HCT116 (cell line): Measurements from ENCODE around the gene BMP8B. TPM values are rescaled to one million over a fixed set of nuclear protein-coding genes. Genes with fewer than 3 reads are reported as not detected.
"Not testable (repeated sequence)": the region's sequence is repeated elsewhere in the genome, so short reads cannot be mapped to it uniquely, and the experiment has no call there.

Experiments
- ATAC-seq: fragments of 200-7000 bp; cut with Tn5 transposase; 2 replicates; pipeline ENCODE4 v1.9.1; 2020; ENCODE audit warnings: mild to moderate bottlenecking, moderate library complexity
- BruUV-seq: library from RNA; stranded (reverse); fragments of 400-500 nt; replicated peaks from 2 replicates; lab custom pipeline; 2021; lab: Mats Ljungman, UMichigan
- CTCF ChIA-PET: fragments of 300-600 bp; sonication (Branson Sonifier 250); formaldehyde crosslinking; loops from one replicate; lab custom pipeline; 2021; ENCODE audit warnings: antibody characterized with exemption; lab: Charles Lee
- POLR2A ChIA-PET: fragments of 300-600, 350-600 bp; sonication (Branson Sonifier 250); formaldehyde crosslinking; loops from one replicate; lab custom pipeline; 2021; ENCODE audit warnings: antibody characterized with exemption; lab: Charles Lee
- RAD21 ChIA-PET, 2 experiments: fragments of 300-600 bp; sonication (Branson Sonifier 250); formaldehyde crosslinking; loops; one replicate each; lab custom pipeline; 2023; ENCODE audit warnings: low total read pairs in 2 of 2; ENCODE audit not compliant: uncharacterized antibody in 2 of 2, unreplicated experiment in 2 of 2, low non-redundant PET in 1 of 2; lab: Charles Lee
- DNase-seq: peaks from one replicate; pipeline ENCODE4 v3.0.0-alpha.2; 2010; ENCODE audit warnings: low read depth, low spot score
- H2AFZ ChIP-seq: fragments of 200-600 bp; shearing (Covaris generic), sonication (generic); 2 replicates; pipeline ENCODE4 v1.6.1; 2017; ENCODE audit warnings: low read depth, mixed run types, mixed read lengths, antibody characterized with exemption, low read length; ENCODE audit not compliant: poor library complexity, severe bottlenecking
- H3K27ac ChIP-seq: 2 replicates; pipeline ENCODE4 v1.5.1; 2012; ENCODE audit warnings: low read depth, low read length
- H3K27me3 ChIP-seq: fragments of 200-600 bp; sonication (generic); 2 replicates; pipeline ENCODE4 v1.6.1; 2016; ENCODE audit warnings: mixed run types, low read length, mixed read lengths; ENCODE audit not compliant: insufficient read depth
- H3K36me3 ChIP-seq, 2 experiments: fragments of 200-500 bp in 1 of 2; fragments of 200-600 bp in 1 of 2; sonication (Bioruptor generic) in 1 of 2; sonication (generic) in 1 of 2; 2 replicates each; pipeline versions ENCODE4 v1.5.1 to v1.6.1; 2014 to 2016; ENCODE audit warnings: low read length in 2 of 2, inconsistent platforms in 1 of 2, mixed read lengths in 1 of 2, mixed run types in 1 of 2; ENCODE audit not compliant: insufficient read depth in 2 of 2, control insufficient read depth in 1 of 2
- H3K4me1 ChIP-seq, 2 experiments: fragments of 200-600 bp in 1 of 2; sonication (generic) in 1 of 2; 2 replicates each; pipeline versions ENCODE4 v1.5.1 to v1.6.1; 2012 to 2017; ENCODE audit warnings: low read length in 2 of 2, inconsistent platforms in 1 of 2, mild to moderate bottlenecking in 1 of 2, mixed read lengths in 1 of 2, mixed run types in 1 of 2, moderate library complexity in 1 of 2; ENCODE audit not compliant: insufficient read depth in 2 of 2, control insufficient read depth in 1 of 2
- H3K4me2 ChIP-seq: fragments of 200-600 bp; sonication (generic); 2 replicates; pipeline ENCODE4 v1.6.1; 2017; ENCODE audit warnings: mixed run types, low read length, mixed read lengths
- H3K4me3 ChIP-seq, 2 experiments: fragments of 200-600 bp in 1 of 2; sonication (generic) in 1 of 2; replicated peaks in 1 of 2; 2 replicates each; pipeline ENCODE4 v1.5.1; 2011 to 2016; ENCODE audit warnings: low read length in 2 of 2, control low read depth in 1 of 2, low read depth in 1 of 2, mild to moderate bottlenecking in 1 of 2, mixed read lengths in 1 of 2, mixed run types in 1 of 2
- H3K79me2 ChIP-seq: fragments of 200-600 bp; sonication (generic); 2 replicates; pipeline ENCODE4 v1.6.1; 2017; ENCODE audit warnings: mild to moderate bottlenecking, mixed run types, low read length, moderate library complexity, mixed read lengths; ENCODE audit not compliant: insufficient read depth
- H3K9ac ChIP-seq: fragments of 200-600 bp; sonication (generic); 2 replicates; pipeline ENCODE4 v1.6.1; 2016; ENCODE audit warnings: low read length, mixed read lengths
- H3K9me2 ChIP-seq: fragments of 200-600 bp; sonication (generic), shearing (Covaris generic); 2 replicates; pipeline ENCODE4 v1.6.1; 2017; ENCODE audit warnings: mixed run types, mild to moderate bottlenecking, moderate library complexity; ENCODE audit not compliant: insufficient read depth
- H3K9me3 ChIP-seq, 2 experiments: fragments of 200-500 bp in 1 of 2; fragments of 200-600 bp in 1 of 2; sonication (Bioruptor generic) in 1 of 2; sonication (generic) in 1 of 2; 2 replicates each; pipeline ENCODE4 v1.6.1; 2014 to 2017; ENCODE audit warnings: low read length in 2 of 2, mixed read lengths in 2 of 2, inconsistent platforms in 1 of 2, low read depth in 1 of 2, mild to moderate bottlenecking in 1 of 2, mixed run types in 1 of 2, moderate library complexity in 1 of 2; ENCODE audit not compliant: control insufficient read depth in 1 of 2, insufficient read depth in 1 of 2
- H4K20me1 ChIP-seq: fragments of 200-600 bp; sonication (generic), shearing (Covaris generic); 2 replicates; pipeline ENCODE4 v1.6.1; 2017; ENCODE audit warnings: mixed run types, mild to moderate bottlenecking, moderate library complexity; ENCODE audit not compliant: insufficient read depth
- CTCF ChIP-seq, 3 experiments: fragments of 200-600 bp in 1 of 3; sonication (generic) in 1 of 3; IDR thresholded peaks in 2 of 3; conservative IDR thresholded peaks in 1 of 3; 2 replicates each; pipeline ENCODE4 v1.5.1; 2012 to 2017; ENCODE audit warnings: low read depth in 2 of 3, low read length in 2 of 3, antibody characterized with exemption in 1 of 3, borderline replicate concordance in 1 of 3, control low read depth in 1 of 3, mild to moderate bottlenecking in 1 of 3, mixed read lengths in 1 of 3, mixed run types in 1 of 3, moderate library complexity in 1 of 3; ENCODE audit not compliant: insufficient read depth in 1 of 3
- FOSL1 ChIP-seq: IDR thresholded peaks from 2 replicates; pipeline ENCODE4 v1.6.1; 2012; ENCODE audit warnings: low read depth
- JUND ChIP-seq: IDR thresholded peaks from 2 replicates; pipeline ENCODE4 v1.6.1; 2012
- MAX ChIP-seq: IDR thresholded peaks from 2 replicates; pipeline ENCODE4 v1.6.1; 2012
- POLR2A ChIP-seq: IDR thresholded peaks from 2 replicates; pipeline ENCODE4 v1.7.0; 2011; ENCODE audit warnings: borderline replicate concordance; ENCODE audit not compliant: insufficient read depth, insufficient read length; ENCODE audit errors: extremely low read depth
- POLR2AphosphoS5 ChIP-seq: IDR thresholded peaks from 2 replicates; pipeline ENCODE4 v1.6.1; 2011; ENCODE audit warnings: mild to moderate bottlenecking, low read depth, low read length, moderate library complexity
- RAD21 ChIP-seq: IDR thresholded peaks from 2 replicates; pipeline ENCODE4 v1.6.1; 2012; ENCODE audit warnings: low read depth, mild to moderate bottlenecking
- SP1 ChIP-seq: IDR thresholded peaks from 2 replicates; pipeline ENCODE4 v1.6.1; 2012; ENCODE audit warnings: low read depth
- SRF ChIP-seq: IDR thresholded peaks from 2 replicates; pipeline ENCODE4 v1.6.1; 2012; ENCODE audit warnings: low read depth
- TCF7L2 ChIP-seq: IDR thresholded peaks from 2 replicates; pipeline ENCODE4 v1.7.0; 2011; ENCODE audit warnings: borderline replicate concordance, inconsistent platforms; ENCODE audit not compliant: insufficient read depth, insufficient read length; ENCODE audit errors: extremely low read depth
- ZFX ChIP-seq: fragments of 450-650 bp; IDR thresholded peaks from 2 replicates; pipeline ENCODE4 v1.6.1; 2017
- ZNF274 ChIP-seq: fragments of 200-500 bp; sonication (Bioruptor generic); IDR thresholded peaks from 2 replicates; pipeline ENCODE4 v1.6.1; 2014; ENCODE audit warnings: mild to moderate bottlenecking, low read depth, low read length, inconsistent platforms
- intact Hi-C: fragments of 100-400 bp; cut with micrococcal nuclease; formaldehyde crosslinking; loops from 2 replicates; pipeline ENCODE4 v1.10.0; 2022
- total RNA-seq: library from RNA; stranded (reverse); gene quantifications from one replicate; pipeline ENCODE4 v1.2.1, GENCODE V29; 2021; ENCODE audit not compliant: unreplicated experiment
- TF ChIP-seq, protein P1 (sequence below): IDR thresholded peaks from 2 replicates; pipeline ENCODE4 v1.6.1; 2012; ENCODE audit warnings: low read depth
- TF ChIP-seq, protein P2 (sequence below): IDR thresholded peaks from 2 replicates; pipeline ENCODE4 v1.6.1; 2011; ENCODE audit warnings: mild to moderate bottlenecking, low read length, moderate library complexity; ENCODE audit not compliant: insufficient replicate concordance; ENCODE audit errors: extremely low read depth

The BMP8B gene
- total RNA-seq, 1 experiment from 2014 or later = 9.5 TPM

- ATAC-seq (no peak), DNase-seq (no peak)
- ChIA-PET CTCF (no interaction called here), POLR2A (no interaction called here)
- H3K79me2 ChIP-seq = no peaks in the 10 kb centered on the region; the same call in 1 of the 2 replicates
- intact Hi-C loops = no loop called here
- H3K27ac ChIP-seq = no peak overlapping the region
- H3K9me3 ChIP-seq = no peaks in the 10 kb centered on the region
- 0 out of 4 replicates have a peak overlapping the region, but pooled peaks of 1 of the 2 experiments have one; percentile 11 for H3K4me3 ChIP-seq
- no peak overlapping the region for H3K9ac ChIP-seq
- peak overlapping the region; percentile 52 for H3K4me2 ChIP-seq
- no TSS peak for BruUV-seq
- no peaks in the 10 kb centered on the region for H4K20me1 ChIP-seq
- no peak overlapping the region for H2AFZ ChIP-seq
- H3K9me2 ChIP-seq = no peaks in the 10 kb centered on the region
- TF ChIP-seq ZFX (no peak), TCF7L2 (no peak), CTCF (IDR thresholded peaks at IDR 0.05 in 2 of 3, conservative IDR thresholded peaks at IDR 0.05 in 1 of 3; ENCODE audit: borderline replicate concordance in 1 of 3, insufficient read depth in 1 of 3, low read depth in 2 of 3, low read length in 2 of 3) (no peak), FOSL1 (no peak), ZNF274 (no peak), JUND (no peak), SP1 (no peak), MAX (no peak), POLR2A (no peak), RAD21 (no peak), POLR2AphosphoS5 (no peak), SRF (no peak)
- TF ChIP-seq, protein P1, sequence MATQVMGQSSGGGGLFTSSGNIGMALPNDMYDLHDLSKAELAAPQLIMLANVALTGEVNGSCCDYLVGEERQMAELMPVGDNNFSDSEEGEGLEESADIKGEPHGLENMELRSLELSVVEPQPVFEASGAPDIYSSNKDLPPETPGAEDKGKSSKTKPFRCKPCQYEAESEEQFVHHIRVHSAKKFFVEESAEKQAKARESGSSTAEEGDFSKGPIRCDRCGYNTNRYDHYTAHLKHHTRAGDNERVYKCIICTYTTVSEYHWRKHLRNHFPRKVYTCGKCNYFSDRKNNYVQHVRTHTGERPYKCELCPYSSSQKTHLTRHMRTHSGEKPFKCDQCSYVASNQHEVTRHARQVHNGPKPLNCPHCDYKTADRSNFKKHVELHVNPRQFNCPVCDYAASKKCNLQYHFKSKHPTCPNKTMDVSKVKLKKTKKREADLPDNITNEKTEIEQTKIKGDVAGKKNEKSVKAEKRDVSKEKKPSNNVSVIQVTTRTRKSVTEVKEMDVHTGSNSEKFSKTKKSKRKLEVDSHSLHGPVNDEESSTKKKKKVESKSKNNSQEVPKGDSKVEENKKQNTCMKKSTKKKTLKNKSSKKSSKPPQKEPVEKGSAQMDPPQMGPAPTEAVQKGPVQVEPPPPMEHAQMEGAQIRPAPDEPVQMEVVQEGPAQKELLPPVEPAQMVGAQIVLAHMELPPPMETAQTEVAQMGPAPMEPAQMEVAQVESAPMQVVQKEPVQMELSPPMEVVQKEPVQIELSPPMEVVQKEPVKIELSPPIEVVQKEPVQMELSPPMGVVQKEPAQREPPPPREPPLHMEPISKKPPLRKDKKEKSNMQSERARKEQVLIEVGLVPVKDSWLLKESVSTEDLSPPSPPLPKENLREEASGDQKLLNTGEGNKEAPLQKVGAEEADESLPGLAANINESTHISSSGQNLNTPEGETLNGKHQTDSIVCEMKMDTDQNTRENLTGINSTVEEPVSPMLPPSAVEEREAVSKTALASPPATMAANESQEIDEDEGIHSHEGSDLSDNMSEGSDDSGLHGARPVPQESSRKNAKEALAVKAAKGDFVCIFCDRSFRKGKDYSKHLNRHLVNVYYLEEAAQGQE = no peak
- TF ChIP-seq, protein P2, sequence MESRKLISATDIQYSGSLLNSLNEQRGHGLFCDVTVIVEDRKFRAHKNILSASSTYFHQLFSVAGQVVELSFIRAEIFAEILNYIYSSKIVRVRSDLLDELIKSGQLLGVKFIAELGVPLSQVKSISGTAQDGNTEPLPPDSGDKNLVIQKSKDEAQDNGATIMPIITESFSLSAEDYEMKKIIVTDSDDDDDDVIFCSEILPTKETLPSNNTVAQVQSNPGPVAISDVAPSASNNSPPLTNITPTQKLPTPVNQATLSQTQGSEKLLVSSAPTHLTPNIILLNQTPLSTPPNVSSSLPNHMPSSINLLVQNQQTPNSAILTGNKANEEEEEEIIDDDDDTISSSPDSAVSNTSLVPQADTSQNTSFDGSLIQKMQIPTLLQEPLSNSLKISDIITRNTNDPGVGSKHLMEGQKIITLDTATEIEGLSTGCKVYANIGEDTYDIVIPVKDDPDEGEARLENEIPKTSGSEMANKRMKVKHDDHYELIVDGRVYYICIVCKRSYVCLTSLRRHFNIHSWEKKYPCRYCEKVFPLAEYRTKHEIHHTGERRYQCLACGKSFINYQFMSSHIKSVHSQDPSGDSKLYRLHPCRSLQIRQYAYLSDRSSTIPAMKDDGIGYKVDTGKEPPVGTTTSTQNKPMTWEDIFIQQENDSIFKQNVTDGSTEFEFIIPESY = no peak
- TF ChIP-seq, all 23 proteins: peak for 0
- Histone ChIP-seq H3K27me3 (no peaks in the 10 kb centered on the region), H3K4me1 (peaks cover 13 to 23% of the 10 kb centered on the region in 2 experiments; a peak in 3 of 4 replicates), H3K36me3 (no peaks in the 10 kb centered on the region)
- RAD21 ChIA-PET = no interaction called here
Measured at GRCh38 chr1:39787468-39787867, 1.2 kb downstream of the BMP8B start.

DNA sequence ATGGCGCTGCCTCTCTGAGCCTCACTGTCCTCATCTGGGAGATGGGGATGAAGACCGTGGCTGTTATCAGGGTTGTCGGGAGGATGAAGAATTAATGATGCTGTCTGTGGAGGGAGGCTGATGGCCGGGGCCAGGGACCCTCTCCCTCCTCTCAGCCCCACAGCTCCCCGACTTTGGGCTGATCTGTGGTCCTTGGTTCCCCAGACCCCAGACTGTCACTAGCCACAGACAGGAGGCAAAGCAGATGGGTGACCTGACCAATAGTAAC, 1.6 kb downstream of the BMP8B start:
- H3K36me3 ChIP-seq, CTCF ChIA-PET, POLR2A ChIA-PET, DNase-seq, H3K4me3 ChIP-seq, RAD21 ChIA-PET, H3K27me3 ChIP-seq, H3K27ac ChIP-seq, intact Hi-C loops, H3K79me2 ChIP-seq, ATAC-seq, H3K9me3 ChIP-seq, H3K9me2 ChIP-seq, H4K20me1 ChIP-seq, H3K9ac ChIP-seq, H2AFZ ChIP-seq: not testable (repeated sequence)
- H3K4me2 ChIP-seq = peak overlapping the region; percentile 52
- H3K4me1 ChIP-seq = peaks cover 13 to 23% of the 10 kb centered on the region in 2 experiments
- BruUV-seq = TSS peak; percentile 44
